WTC11 (cell line): Measurements from ENCODE around the gene RNASET2.
"Not testable (repeated sequence)": the region's sequence is repeated elsewhere in the genome, so short reads cannot be mapped to it uniquely, and the experiment has no call there.

Source experiments
- CTCF ChIP-seq: fragments of 200-600 bp; IDR thresholded peaks from 2 replicates; pipeline ENCODE4 v1.8.0; 2022; ENCODE audit warnings: antibody characterized with exemption
- ELF4 ChIP-seq: sonication (generic); formaldehyde crosslinking; IDR thresholded peaks from 2 replicates; pipeline ENCODE4 v1.8.1; 2022; ENCODE audit warnings: low read depth, mild to moderate bottlenecking, moderate library complexity, missing genetic modification reagents
- ERG ChIP-seq: fragments of 250-450 bp; sonication (Bioruptor Pico); IDR thresholded peaks from 2 replicates; pipeline ENCODE4 v1.8.0; 2021; ENCODE audit warnings: mild to moderate bottlenecking
- JUN ChIP-seq: sonication (generic); formaldehyde crosslinking; IDR thresholded peaks from 2 replicates; pipeline ENCODE4 v1.8.0; 2023; ENCODE audit warnings: mild to moderate bottlenecking, missing genetic modification reagents
- NR2C2 ChIP-seq: sonication (generic); formaldehyde crosslinking; IDR thresholded peaks from 2 replicates; pipeline ENCODE4 v1.8.0; 2022; ENCODE audit warnings: mild to moderate bottlenecking, missing genetic modification reagents
- USF1 ChIP-seq: sonication (generic); formaldehyde crosslinking; IDR thresholded peaks from 2 replicates; pipeline ENCODE4 v1.8.0; 2022; ENCODE audit warnings: mild to moderate bottlenecking, missing genetic modification reagents
- ZMAT4 ChIP-seq: fragments of 250-450 bp; sonication (Bioruptor Pico); IDR thresholded peaks from 2 replicates; pipeline ENCODE4 v1.9.0; 2021; ENCODE audit warnings: mild to moderate bottlenecking

GRCh38 chr6:166915484-166915883 lies 40.9 kb downstream of the RNASET2 start:
- TF ChIP-seq JUN; ELF4 (CRISPR knock-in tag); CTCF; ERG (CRISPR knock-in tag); USF1 (CRISPR knock-in tag); ZMAT4 (CRISPR knock-in tag); NR2C2 (CRISPR knock-in tag): not testable (repeated sequence)
